HepG2 (cell line): ENCODE results near the gene ANAPC5. TPM values are rescaled to one million over a fixed set of nuclear protein-coding genes. Genes with fewer than 3 reads are reported as not detected.

Experiments used
- AFF4 ChIP-seq: sonication (generic); formaldehyde crosslinking; IDR thresholded peaks from 2 replicates; pipeline ENCODE4 v1.4.0; 2020; ENCODE audit warnings: missing genetic modification reagents
- CBX5 ChIP-seq: sonication (generic); formaldehyde crosslinking; IDR thresholded peaks from 2 replicates; pipeline ENCODE4 v1.4.0; 2020; ENCODE audit warnings: missing genetic modification reagents, borderline replicate concordance
- FOSL1 ChIP-seq: sonication (generic); formaldehyde crosslinking; IDR thresholded peaks from 2 replicates; pipeline ENCODE4 v1.9.0; 2021; ENCODE audit warnings: missing genetic modification reagents, borderline replicate concordance
- FOXP4 ChIP-seq: sonication (generic); formaldehyde crosslinking; IDR thresholded peaks from 2 replicates; pipeline ENCODE4 v1.4.0; 2020; ENCODE audit warnings: missing genetic modification reagents
- KLF9 ChIP-seq: IDR thresholded peaks from 2 replicates; pipeline ENCODE4 v1.6.1; 2016; ENCODE audit warnings: low read depth
- NFRKB ChIP-seq: fragments of 450-650 bp; IDR thresholded peaks from 2 replicates; pipeline ENCODE4 v1.6.1; 2017
- NR0B2 ChIP-seq: sonication (generic); formaldehyde crosslinking; IDR thresholded peaks from 2 replicates; pipeline ENCODE4 v1.4.0; 2020; ENCODE audit warnings: mild to moderate bottlenecking, missing genetic modification reagents
- PPARG ChIP-seq: conservative IDR thresholded peaks from 2 replicates; pipeline ENCODE4 v1.6.1; 2016; ENCODE audit warnings: missing biosample characterization, missing genetic modification reagents
- RXRA ChIP-seq: sonication (generic); formaldehyde crosslinking; IDR thresholded peaks from 2 replicates; pipeline ENCODE4 v1.5.1; 2020; ENCODE audit warnings: missing genetic modification reagents
- ZNF280D ChIP-seq: sonication (generic); formaldehyde crosslinking; IDR thresholded peaks from 2 replicates; pipeline ENCODE4 v1.5.1; 2020; ENCODE audit warnings: mild to moderate bottlenecking, missing genetic modification reagents
- ZNF460 ChIP-seq: sonication (generic); formaldehyde crosslinking; IDR thresholded peaks from 2 replicates; pipeline ENCODE4 v1.5.1; 2020; ENCODE audit warnings: missing genetic modification reagents, mild to moderate bottlenecking, borderline replicate concordance
- ZNF513 ChIP-seq: sonication (generic); formaldehyde crosslinking; conservative IDR thresholded peaks from 2 replicates; pipeline ENCODE4 v1.5.0; 2020; ENCODE audit warnings: missing genetic modification reagents
- ZNF639 ChIP-seq: conservative IDR thresholded peaks from 2 replicates; pipeline ENCODE4 v1.6.1; 2018; ENCODE audit warnings: missing genetic modification reagents
- polyA plus RNA-seq, 8 experiments: library from polyadenylated mRNA; depleted of rRNA in 3 of 8; stranded (reverse) in 7 of 8; unstranded in 1 of 8; fragments of >200 nt; fragmentation: Illumina TruSeq in 4 of 8; extraction: Trizol in 4 of 8; gene quantifications; 2 replicates each; pipeline versions ENCODE4 v1.2.1 to v1.2.3, GENCODE V29; 2011 to 2016; ENCODE audit warnings: low read depth in 4 of 8, missing spikeins in 1 of 8, mixed read lengths in 1 of 8; ENCODE audit not compliant: insufficient read depth in 1 of 8
- total RNA-seq, 5 experiments: library from RNA; depleted of rRNA; stranded (reverse); fragments of >200 nt; fragmentation: Illumina TruSeq; extraction: Trizol; gene quantifications; 2 replicates each; pipeline ENCODE4 v1.2.3, GENCODE V29; 2016; ENCODE audit warnings: low read depth in 1 of 5

The ANAPC5 gene
- total and polyA plus RNA-seq, 2 of the 13 experiments (the other 11 are each of a cell fraction or from before 2014, with no cell fraction given), result 146 to 161 TPM

GRCh38 chr12:121376754-121377697 is 24.8 kb upstream of the ANAPC5 start (continued):
- TF ChIP-seq FOXP4, result peak; percentile 89
- no peak for TF ChIP-seq ZNF513 (CRISPR knock-in tag)
- no peak for TF ChIP-seq NR0B2 (CRISPR knock-in tag)
- TF ChIP-seq KLF9 (CRISPR knock-in tag), result no peak
- TF ChIP-seq PPARG (CRISPR knock-in tag), result no peak; the same call in 1 of the 2 replicates
- TF ChIP-seq RXRA (CRISPR knock-in tag), result no peak; the same call in 1 of the 2 replicates
- no peak for TF ChIP-seq CBX5
- no peak for TF ChIP-seq AFF4 (CRISPR knock-in tag)
- TF ChIP-seq NFRKB, result no peak
- no peak for TF ChIP-seq ZNF639 (CRISPR knock-in tag)
- TF ChIP-seq FOSL1, result no peak
- no peak for TF ChIP-seq ZNF280D (CRISPR knock-in tag)
- TF ChIP-seq ZNF460 (CRISPR knock-in tag), result no peak; the same call in 1 of the 2 replicates
